DOHH2 (cell line): ENCODE measurements around the gene RBMXL2.

Experiments
- H3F3A ChIP-seq: fragments of 200-600 bp; sonication (generic), shearing (Covaris generic); 2 replicates; pipeline ENCODE4 v1.6.0; 2016; ENCODE audit warnings: antibody characterized with exemption, mild to moderate bottlenecking; ENCODE audit not compliant: control insufficient read depth, insufficient read depth
- H3K27ac ChIP-seq: fragments of 200-600 bp; sonication (generic); 2 replicates; pipeline ENCODE4 v1.5.1; 2014; ENCODE audit warnings: low read depth, mild to moderate bottlenecking, low read length, moderate library complexity
- H3K27me3 ChIP-seq: fragments of 200-600 bp; sonication (generic); 2 replicates; pipeline ENCODE4 v1.6.1; 2014; ENCODE audit warnings: mild to moderate bottlenecking, low read length, mixed read lengths; ENCODE audit not compliant: control insufficient read depth
- H3K36me3 ChIP-seq: fragments of 200-600 bp; sonication (generic); 2 replicates; pipeline ENCODE4 v1.6.1; 2014; ENCODE audit warnings: mild to moderate bottlenecking, low read length, moderate library complexity, mixed read lengths; ENCODE audit not compliant: control insufficient read depth
- H3K4me1 ChIP-seq: fragments of 200-600 bp; sonication (generic); 2 replicates; pipeline ENCODE4 v1.6.1; 2014; ENCODE audit warnings: mild to moderate bottlenecking, low read length, mixed read lengths; ENCODE audit not compliant: control insufficient read depth
- H3K4me2 ChIP-seq: fragments of 200-600 bp; sonication (generic); 2 replicates; pipeline ENCODE4 v1.6.0; 2014; ENCODE audit warnings: mild to moderate bottlenecking, low read length, moderate library complexity
- H3K4me3 ChIP-seq: fragments of 200-600 bp; sonication (generic); 2 replicates; pipeline ENCODE4 v1.5.1; 2014; ENCODE audit warnings: mild to moderate bottlenecking, low read length, mixed read lengths
- H3K79me2 ChIP-seq: fragments of 200-600 bp; sonication (generic); 2 replicates; pipeline ENCODE4 v1.6.1; 2014; ENCODE audit warnings: mild to moderate bottlenecking, low read length, mixed read lengths; ENCODE audit not compliant: control insufficient read depth
- H3K9me2 ChIP-seq: fragments of 200-600 bp; sonication (generic); replicated peaks from 2 replicates; pipeline ENCODE4 v1.6.1; 2014; ENCODE audit warnings: mild to moderate bottlenecking, low read length, mixed read lengths; ENCODE audit not compliant: control insufficient read depth
- H3K9me3 ChIP-seq: fragments of 200-600 bp; sonication (generic); 2 replicates; pipeline ENCODE4 v1.6.1; 2014; ENCODE audit warnings: antibody characterized with exemption, low read length, mixed read lengths; ENCODE audit not compliant: control insufficient read depth, insufficient read depth
- H4K20me1 ChIP-seq: fragments of 200-600 bp; sonication (generic); 2 replicates; pipeline ENCODE4 v1.6.0; 2014; ENCODE audit warnings: low read depth, mild to moderate bottlenecking, antibody characterized with exemption, low read length, moderate library complexity; ENCODE audit not compliant: control insufficient read depth, insufficient read depth
- EZH2phosphoT487 ChIP-seq: fragments of 200-600 bp; sonication (generic); IDR thresholded peaks from 2 replicates; pipeline ENCODE4 v1.6.1; 2017; ENCODE audit warnings: borderline replicate concordance, mild to moderate bottlenecking, antibody characterized with exemption, low read length, moderate library complexity, mixed read lengths
- TF ChIP-seq, protein P1 (sequence below): fragments of 200-600 bp; sonication (generic); IDR thresholded peaks from one replicate; pipeline ENCODE4 v1.5.1; 2014; ENCODE audit warnings: antibody characterized with exemption, mild to moderate bottlenecking, low read depth, low read length; ENCODE audit not compliant: poor library complexity, severe bottlenecking

Gene RBMXL2

GRCh38 chr11:7056828-7057513 lies 31.8 kb upstream of the RBMXL2 start:
- Histone ChIP-seq H3K4me1 (no peaks in the 10 kb centered on the region), H3K4me3 (no peak overlapping the region), H3K9me2 (no peaks in the 10 kb centered on the region), H3K27me3 (no peaks in the 10 kb centered on the region), H3K79me2 (no peaks in the 10 kb centered on the region), H3K36me3 (no peaks in the 10 kb centered on the region), H3F3A (no peaks in the 10 kb centered on the region), H3K4me2 (no peak overlapping the region), H4K20me1 (no peaks in the 10 kb centered on the region), H3K9me3 (no peaks in the 10 kb centered on the region), H3K27ac (no peak overlapping the region)
- no peak for TF ChIP-seq EZH2phosphoT487
- TF ChIP-seq, protein P1, sequence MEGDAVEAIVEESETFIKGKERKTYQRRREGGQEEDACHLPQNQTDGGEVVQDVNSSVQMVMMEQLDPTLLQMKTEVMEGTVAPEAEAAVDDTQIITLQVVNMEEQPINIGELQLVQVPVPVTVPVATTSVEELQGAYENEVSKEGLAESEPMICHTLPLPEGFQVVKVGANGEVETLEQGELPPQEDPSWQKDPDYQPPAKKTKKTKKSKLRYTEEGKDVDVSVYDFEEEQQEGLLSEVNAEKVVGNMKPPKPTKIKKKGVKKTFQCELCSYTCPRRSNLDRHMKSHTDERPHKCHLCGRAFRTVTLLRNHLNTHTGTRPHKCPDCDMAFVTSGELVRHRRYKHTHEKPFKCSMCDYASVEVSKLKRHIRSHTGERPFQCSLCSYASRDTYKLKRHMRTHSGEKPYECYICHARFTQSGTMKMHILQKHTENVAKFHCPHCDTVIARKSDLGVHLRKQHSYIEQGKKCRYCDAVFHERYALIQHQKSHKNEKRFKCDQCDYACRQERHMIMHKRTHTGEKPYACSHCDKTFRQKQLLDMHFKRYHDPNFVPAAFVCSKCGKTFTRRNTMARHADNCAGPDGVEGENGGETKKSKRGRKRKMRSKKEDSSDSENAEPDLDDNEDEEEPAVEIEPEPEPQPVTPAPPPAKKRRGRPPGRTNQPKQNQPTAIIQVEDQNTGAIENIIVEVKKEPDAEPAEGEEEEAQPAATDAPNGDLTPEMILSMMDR: no peak

GRCh38 chr11:7057641-7058040 lies 31.2 kb upstream of the RBMXL2 start:
- Histone ChIP-seq H3K36me3 (no peaks in the 10 kb centered on the region), H3K4me2 (no peak overlapping the region), H3K9me2 (no peaks in the 10 kb centered on the region), H3F3A (no peaks in the 10 kb centered on the region), H3K9me3 (no peaks in the 10 kb centered on the region), H3K27ac (no peak overlapping the region), H3K4me3 (no peak overlapping the region), H3K79me2 (no peaks in the 10 kb centered on the region), H3K4me1 (no peaks in the 10 kb centered on the region), H3K27me3 (no peaks in the 10 kb centered on the region), H4K20me1 (no peaks in the 10 kb centered on the region)
- TF ChIP-seq, protein P1: no peak
- TF ChIP-seq EZH2phosphoT487: no peak

DNA sequence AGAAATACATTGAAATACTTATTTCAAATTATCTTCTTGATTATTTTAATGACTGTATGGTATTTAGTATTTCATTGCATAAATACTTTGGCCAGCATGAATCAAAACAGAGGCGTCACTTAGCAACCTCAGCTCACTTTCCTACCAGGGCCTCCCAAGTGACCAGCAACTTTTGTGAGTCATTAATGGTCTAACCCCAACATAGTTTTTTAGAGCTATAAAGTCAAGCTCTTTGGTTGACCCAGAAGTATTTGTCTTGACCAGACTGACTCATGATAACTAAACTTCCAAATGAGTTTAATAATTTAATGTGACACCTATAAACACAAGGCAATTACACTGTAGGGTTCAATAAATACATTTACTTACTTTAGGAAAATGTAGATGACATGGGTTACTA lies 27.9 kb upstream of the RBMXL2 start:
- no peaks in the 10 kb centered on the region for H3K9me3 ChIP-seq
- no peak overlapping the region for H3K27ac ChIP-seq
- H3K27me3 ChIP-seq: no peaks in the 10 kb centered on the region
- H3K4me2 ChIP-seq: no peak overlapping the region
- H4K20me1 ChIP-seq: no peaks in the 10 kb centered on the region
- no peaks in the 10 kb centered on the region for H3K4me1 ChIP-seq
- no peaks in the 10 kb centered on the region for H3K36me3 ChIP-seq
- no peak for TF ChIP-seq EZH2phosphoT487
- TF ChIP-seq, protein P1: no peak
- no peaks in the 10 kb centered on the region for H3K9me2 ChIP-seq
- H3K4me3 ChIP-seq: no peak overlapping the region
- no peaks in the 10 kb centered on the region for H3K79me2 ChIP-seq
- H3F3A ChIP-seq: no peaks in the 10 kb centered on the region
